Caco-2 (cell line): ENCODE data around the gene NPB. TPM values are rescaled to one million over a fixed set of nuclear protein-coding genes. Genes with fewer than 3 reads are reported as not detected.

ENCODE experiments used
- BruUV-seq: library from RNA; stranded (reverse); fragments of 400-500 nt; replicated peaks from 2 replicates; lab custom pipeline; 2021; lab: Mats Ljungman, UMichigan
- CTCF ChIA-PET: fragments of 300-600 bp; sonication (Branson Sonifier 250); formaldehyde crosslinking; loops from one replicate; lab custom pipeline; 2022; ENCODE audit warnings: antibody characterized with exemption; lab: Charles Lee
- POLR2A ChIA-PET: fragments of 300-600 bp; sonication (Branson Sonifier 250); formaldehyde crosslinking; loops from one replicate; lab custom pipeline; 2022; ENCODE audit warnings: antibody characterized with exemption; lab: Charles Lee
- DNase-seq, 2 experiments: peaks; one replicate each; pipeline versions ENCODE4 v3.0.0 to v3.0.0-alpha.2; 2020 to 2022
- H3K27me3 ChIP-seq: replicated peaks from 2 replicates; pipeline ENCODE4 v1.6.0; 2011; ENCODE audit warnings: low read length; ENCODE audit not compliant: control insufficient read depth, insufficient read depth
- H3K36me3 ChIP-seq: 2 replicates; pipeline ENCODE4 v1.5.1; 2011; ENCODE audit warnings: low read length; ENCODE audit not compliant: control insufficient read depth, insufficient read depth
- H3K4me1 ChIP-seq: fragments of 250-450 bp; sonication (Bioruptor Pico); 2 replicates; pipeline ENCODE4 v1.5.1; 2020; ENCODE audit warnings: mild to moderate bottlenecking
- H3K4me3 ChIP-seq: 2 replicates; pipeline ENCODE4 v1.5.1; 2011; ENCODE audit warnings: low read depth, mild to moderate bottlenecking, control low read depth, low read length
- H3K9me3 ChIP-seq: fragments of 250-450 bp; sonication (Bioruptor Pico); 2 replicates; pipeline ENCODE4 v1.5.1; 2020; ENCODE audit warnings: mild to moderate bottlenecking, moderate library complexity
- H3K27ac Mint-ChIP-seq: one replicate; pipeline ENCODE4 v1.8.0; 2022; ENCODE audit warnings: mixed read lengths; ENCODE audit not compliant: unreplicated experiment
- H3K27me3 Mint-ChIP-seq: one replicate; pipeline ENCODE4 v1.8.0; 2022; ENCODE audit warnings: mixed read lengths; ENCODE audit not compliant: insufficient read depth, unreplicated experiment
- H3K36me3 Mint-ChIP-seq: one replicate; pipeline ENCODE4 v1.8.0; 2022; ENCODE audit warnings: mild to moderate bottlenecking, mixed read lengths; ENCODE audit not compliant: insufficient read depth, unreplicated experiment
- H3K4me1 Mint-ChIP-seq: one replicate; pipeline ENCODE4 v1.8.0; 2022; ENCODE audit warnings: low read depth, mixed read lengths; ENCODE audit not compliant: unreplicated experiment
- H3K4me3 Mint-ChIP-seq: one replicate; pipeline ENCODE4 v1.8.0; 2022; ENCODE audit warnings: mild to moderate bottlenecking, moderate library complexity, mixed read lengths; ENCODE audit not compliant: unreplicated experiment
- H3K9me3 Mint-ChIP-seq: one replicate; pipeline ENCODE4 v1.8.0; 2022; ENCODE audit warnings: mixed read lengths; ENCODE audit not compliant: unreplicated experiment
- intact Hi-C: fragments of 100-400 bp; cut with micrococcal nuclease; formaldehyde crosslinking; loops from one replicate; pipeline ENCODE4 v1.10.0; 2022; ENCODE audit not compliant: unreplicated experiment
- total RNA-seq: library from RNA; stranded (reverse); gene quantifications from 2 replicates; pipeline ENCODE4 v1.2.3, GENCODE V29; 2022
- TF ChIP-seq, protein P1 (sequence below), 2 experiments: fragments of 200-600 bp in 1 of 2; IDR thresholded peaks; 1 replicate in 1 of 2; 2 replicates in 1 of 2; pipeline versions ENCODE4 v1.5.1 to v1.8.0; 2011 to 2022; ENCODE audit warnings: antibody characterized with exemption in 1 of 2, control low read depth in 1 of 2, inconsistent platforms in 1 of 2, low read depth in 1 of 2, low read length in 1 of 2, mild to moderate bottlenecking in 1 of 2, moderate library complexity in 1 of 2; ENCODE audit not compliant: insufficient read depth in 1 of 2, severe bottlenecking in 1 of 2, unreplicated experiment in 1 of 2

The NPB gene
- total RNA-seq, 1 experiment from 2014 or later: 0.68 TPM

- no TSS peak for BruUV-seq
- no peak for DNase-seq
- Histone ChIP-seq H3K9me3 (no peaks in the 10 kb centered on the region), H3K4me3 (no peak overlapping the region), H3K36me3 (no peaks in the 10 kb centered on the region), H3K4me1 (peaks cover 11% of the 10 kb centered on the region), H3K27me3 (no peaks in the 10 kb centered on the region)
- Mint-ChIP-seq H3K27me3 (no peaks in the 10 kb centered on the region), H3K27ac (no peak overlapping the region), H3K4me3 (no peak overlapping the region), H3K4me1 (peaks cover 6% of the 10 kb centered on the region), H3K9me3 (no peaks in the 10 kb centered on the region), H3K36me3 (peaks cover 10% of the 10 kb centered on the region)
- ChIA-PET POLR2A (no interaction called here), CTCF (no interaction called here)
- TF ChIP-seq, protein P1, sequence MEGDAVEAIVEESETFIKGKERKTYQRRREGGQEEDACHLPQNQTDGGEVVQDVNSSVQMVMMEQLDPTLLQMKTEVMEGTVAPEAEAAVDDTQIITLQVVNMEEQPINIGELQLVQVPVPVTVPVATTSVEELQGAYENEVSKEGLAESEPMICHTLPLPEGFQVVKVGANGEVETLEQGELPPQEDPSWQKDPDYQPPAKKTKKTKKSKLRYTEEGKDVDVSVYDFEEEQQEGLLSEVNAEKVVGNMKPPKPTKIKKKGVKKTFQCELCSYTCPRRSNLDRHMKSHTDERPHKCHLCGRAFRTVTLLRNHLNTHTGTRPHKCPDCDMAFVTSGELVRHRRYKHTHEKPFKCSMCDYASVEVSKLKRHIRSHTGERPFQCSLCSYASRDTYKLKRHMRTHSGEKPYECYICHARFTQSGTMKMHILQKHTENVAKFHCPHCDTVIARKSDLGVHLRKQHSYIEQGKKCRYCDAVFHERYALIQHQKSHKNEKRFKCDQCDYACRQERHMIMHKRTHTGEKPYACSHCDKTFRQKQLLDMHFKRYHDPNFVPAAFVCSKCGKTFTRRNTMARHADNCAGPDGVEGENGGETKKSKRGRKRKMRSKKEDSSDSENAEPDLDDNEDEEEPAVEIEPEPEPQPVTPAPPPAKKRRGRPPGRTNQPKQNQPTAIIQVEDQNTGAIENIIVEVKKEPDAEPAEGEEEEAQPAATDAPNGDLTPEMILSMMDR (IDR thresholded peaks at IDR 0.05; ENCODE audit: insufficient read depth in 1 of 2, low read depth in 1 of 2, low read length in 1 of 2, severe bottlenecking in 1 of 2, unreplicated experiment in 1 of 2): no peak
- intact Hi-C loops: no loop called here
Measured at GRCh38 chr17:81950501-81950900, 48.5 kb downstream of the NPB start.

DNA sequence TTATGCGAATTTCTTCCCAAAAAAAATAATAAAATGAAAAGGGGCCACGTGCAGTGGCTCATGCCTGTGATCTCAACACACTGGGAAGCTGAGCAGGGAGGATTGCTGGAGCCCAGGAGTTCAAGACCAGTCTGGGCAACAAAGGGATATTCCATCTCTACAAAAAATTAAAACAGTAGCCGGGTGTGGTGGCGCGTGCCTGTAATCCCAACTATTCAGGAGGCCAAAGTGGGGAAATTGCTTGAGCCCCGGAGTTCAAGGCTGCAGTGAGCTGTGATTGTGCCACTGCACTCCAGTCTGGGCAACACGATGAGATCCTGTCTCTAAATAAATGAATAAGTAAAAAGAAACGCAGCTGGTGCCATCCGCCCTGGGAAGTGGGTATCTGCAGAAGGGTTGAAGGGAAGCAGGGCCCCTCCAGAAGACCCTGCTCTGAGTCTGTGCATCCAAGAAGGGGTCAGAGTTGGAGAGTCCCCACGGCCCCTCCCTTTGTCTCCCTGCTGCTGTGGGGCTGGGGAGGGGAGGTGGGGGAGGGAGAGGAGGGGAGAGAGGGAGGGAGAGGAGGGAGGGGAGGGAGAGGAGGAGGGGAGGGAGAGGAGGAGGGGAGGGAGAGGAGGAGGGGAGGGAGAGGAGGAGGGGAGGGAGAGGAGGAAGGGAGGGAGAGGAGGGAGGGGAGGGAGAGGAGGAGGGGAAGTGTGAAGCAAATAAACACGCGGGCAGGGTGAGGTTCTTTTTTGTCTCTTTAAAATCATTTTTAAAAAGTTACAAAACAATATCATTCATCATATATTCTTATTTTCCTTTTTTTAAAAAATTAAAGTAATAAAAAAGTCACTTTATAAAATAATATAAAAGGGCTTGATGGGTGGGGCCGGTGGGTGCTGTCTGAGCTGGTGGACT is 50.0 kb downstream of the NPB start:
- intact Hi-C loops: no loop called here
- H3K27ac Mint-ChIP-seq: no peak overlapping the region
- DNase-seq: no peak
- H3K4me1 Mint-ChIP-seq: peaks cover 6% of the 10 kb centered on the region
- Histone ChIP-seq H3K4me1 (peaks cover 13% of the 10 kb centered on the region), H3K36me3 (no peaks in the 10 kb centered on the region), H3K4me3 (no peak overlapping the region), H3K9me3 (no peaks in the 10 kb centered on the region), H3K27me3 (no peaks in the 10 kb centered on the region)
- POLR2A ChIA-PET: no interaction called here
- H3K9me3 Mint-ChIP-seq: no peaks in the 10 kb centered on the region
- H3K27me3 Mint-ChIP-seq: no peaks in the 10 kb centered on the region
- TF ChIP-seq, protein P1 (IDR thresholded peaks at IDR 0.05; ENCODE audit: insufficient read depth in 1 of 2, low read depth in 1 of 2, low read length in 1 of 2, severe bottlenecking in 1 of 2, unreplicated experiment in 1 of 2): no peak
- H3K36me3 Mint-ChIP-seq: peaks cover 10% of the 10 kb centered on the region
- H3K4me3 Mint-ChIP-seq: no peak overlapping the region
- no TSS peak for BruUV-seq
- CTCF ChIA-PET: no interaction called here

Other genes with a start within 250 kb of the NPB start
- gene PDE6G, start 245.7 kb upstream of the NPB start, total RNA-seq: not detected in 2 replicates
- 32.4 and 37.0 TPM in 2 replicates for gene OXLD1, start 235.6 kb upstream of the NPB start, total RNA-seq
- 49.0 and 50.5 TPM in 2 replicates for gene CCDC137, start 235.5 kb upstream of the NPB start, total RNA-seq
- 45.1 and 49.8 TPM in 2 replicates for gene ARL16, start 218.4 kb upstream of the NPB start, total RNA-seq
- 176 and 178 TPM in 2 replicates for gene HGS, start 218.2 kb upstream of the NPB start, total RNA-seq
- gene MRPL12, start 198.9 kb upstream of the NPB start, total RNA-seq: 164 and 176 TPM in 2 replicates
- gene SLC25A10, start 190.0 kb upstream of the NPB start, total RNA-seq: 49.5 and 54.8 TPM in 2 replicates
- gene GCGR, start 98.1 kb upstream of the NPB start, total RNA-seq: 0.91 and 1.0 TPM in 2 replicates
- gene MCRIP1, start 68.9 kb upstream of the NPB start, total RNA-seq: 59.7 and 60.0 TPM in 2 replicates
- gene PPP1R27, start 67.2 kb upstream of the NPB start, total RNA-seq: 0.93 TPM in 1 of 2 replicates, not detected in the other
- 895 and 958 TPM in 2 replicates for gene P4HB, start 41.7 kb upstream of the NPB start, total RNA-seq
- gene ARHGDIA, start 30.9 kb upstream of the NPB start, total RNA-seq: 253 and 292 TPM in 2 replicates
- 248 and 252 TPM in 2 replicates for gene ALYREF, start 10.7 kb upstream of the NPB start, total RNA-seq
- gene ANAPC11, start 10.5 kb upstream of the NPB start, total RNA-seq: 133 and 140 TPM in 2 replicates
- 125 and 151 TPM in 2 replicates for gene PCYT2, start 9.2 kb downstream of the NPB start, total RNA-seq
- 55.6 and 57.4 TPM in 2 replicates for gene SIRT7, start 15.9 kb downstream of the NPB start, total RNA-seq
- gene MAFG, start 25.5 kb downstream of the NPB start, total RNA-seq: 28.9 and 29.1 TPM in 2 replicates
- gene PYCR1, start 35.1 kb downstream of the NPB start, total RNA-seq: 200 and 203 TPM in 2 replicates
- not detected in 2 replicates for gene MYADML2, start 45.0 kb downstream of the NPB start, total RNA-seq
- gene NOTUM, start 58.9 kb downstream of the NPB start, total RNA-seq: 11.1 and 13.0 TPM in 2 replicates
- gene ASPSCR1, start 75.4 kb downstream of the NPB start, total RNA-seq: 58.0 and 59.2 TPM in 2 replicates
- gene CENPX, start 120.6 kb downstream of the NPB start, total RNA-seq: 85.3 and 94.9 TPM in 2 replicates
- gene LRRC45, start 121.1 kb downstream of the NPB start, total RNA-seq: 33.2 and 38.2 TPM in 2 replicates
- 94.5 and 96.7 TPM in 2 replicates for gene RAC3, start 129.4 kb downstream of the NPB start, total RNA-seq
- gene DCXR, start 135.5 kb downstream of the NPB start, total RNA-seq: 197 and 208 TPM in 2 replicates
- 33.0 and 35.5 TPM in 2 replicates for gene RFNG, start 149.6 kb downstream of the NPB start, total RNA-seq
- gene GPS1, start 149.7 kb downstream of the NPB start, total RNA-seq: 185 and 195 TPM in 2 replicates
- gene DUS1L, start 163.6 kb downstream of the NPB start, total RNA-seq: 129 TPM in 2 replicates
- 330 and 359 TPM in 2 replicates for gene FASN, start 196.0 kb downstream of the NPB start, total RNA-seq